T-helper 1 cell (primary cell): ENCODE measurements around the gene ZDHHC11B.
"Not testable (repeated sequence)": the region's sequence is repeated elsewhere in the genome, so short reads cannot be mapped to it uniquely, and the experiment has no call there.

Source experiments
- DNase-seq, 5 donors: peaks; one replicate each; pipeline ENCODE4 v3.0.0-alpha.2; 2012 to 2020

Gene ZDHHC11B

DNA sequence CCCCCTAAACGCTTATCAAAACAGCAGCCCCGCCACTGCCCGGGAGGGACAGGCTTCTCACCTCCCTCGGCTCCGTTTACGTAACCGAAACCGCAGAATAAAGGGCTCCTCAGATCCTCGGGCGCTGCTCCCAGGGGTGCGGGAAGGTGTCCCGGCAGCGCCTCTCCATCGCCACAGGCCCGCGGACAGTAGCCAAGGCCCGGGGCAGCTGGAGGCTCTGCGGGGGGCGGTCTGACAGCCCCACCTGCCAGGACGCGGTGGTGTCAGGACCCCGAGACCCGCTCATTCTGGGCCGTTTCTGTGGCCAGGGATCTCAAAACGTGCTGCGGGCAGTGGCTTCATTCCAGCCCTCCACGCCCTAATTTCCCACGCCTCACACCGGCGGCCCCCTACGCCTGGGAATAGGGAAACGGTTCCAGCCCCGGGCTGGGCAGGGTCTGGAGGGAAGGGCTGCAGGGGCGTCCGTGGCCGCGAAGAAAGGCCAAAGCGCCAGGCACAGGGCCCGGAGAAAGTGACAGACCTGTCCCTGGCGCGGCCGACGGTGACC lies 575 bp downstream of the ZDHHC11B start:
- not testable (repeated sequence) for DNase-seq

- not testable (repeated sequence) for DNase-seq
Observed at GRCh38 chr5:783049-783802, 1.3 kb downstream of the ZDHHC11B start.

- not testable (repeated sequence) for DNase-seq
Observed at GRCh38 chr5:782356-782755, 2.2 kb downstream of the ZDHHC11B start.

DNA sequence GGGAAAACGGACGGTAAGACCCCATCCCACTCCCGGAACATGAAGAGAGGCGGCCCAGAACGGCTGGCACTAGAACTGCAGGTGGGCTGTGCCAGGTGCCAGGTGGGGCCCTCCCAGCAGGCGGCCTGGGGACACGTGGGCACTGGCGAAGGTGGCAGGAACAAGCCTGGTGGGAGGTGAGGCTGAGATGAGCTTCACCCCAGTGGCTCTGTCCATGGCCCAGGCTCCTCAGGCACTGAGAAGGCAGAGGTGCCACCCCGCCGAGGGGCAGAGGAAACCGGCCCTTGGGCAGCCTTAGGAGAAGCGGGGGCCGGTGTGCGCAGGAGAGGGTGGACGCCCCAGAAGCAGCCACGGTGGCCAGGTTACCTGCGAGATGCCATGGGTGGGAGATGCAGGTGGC lies 4.0 kb downstream of the ZDHHC11B start:
- not testable (repeated sequence) for DNase-seq

GRCh38 chr5:778967-779366 lies 5.6 kb downstream of the ZDHHC11B start:
- not testable (repeated sequence) for DNase-seq

DNA sequence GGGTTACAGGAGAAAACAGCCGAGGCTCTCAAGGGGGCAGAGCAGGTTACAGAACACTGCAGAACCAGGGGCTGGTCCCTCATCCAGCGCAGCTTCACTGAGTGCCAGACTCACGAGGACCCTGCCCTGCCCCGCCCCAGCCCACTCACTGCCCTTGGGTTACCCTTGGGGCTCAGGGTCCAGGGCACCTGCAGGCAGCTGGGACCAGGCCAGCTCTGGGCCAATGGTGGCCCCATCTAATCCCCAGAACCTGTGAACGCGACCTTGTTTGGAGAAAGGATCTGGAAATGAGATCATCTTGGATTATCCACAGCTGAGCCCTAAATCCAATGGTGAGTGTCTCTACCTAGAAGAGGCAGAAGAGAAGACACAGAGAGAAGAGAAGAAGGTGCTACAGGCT lies 6.1 kb downstream of the ZDHHC11B start:
- not testable (repeated sequence) for DNase-seq

DNA sequence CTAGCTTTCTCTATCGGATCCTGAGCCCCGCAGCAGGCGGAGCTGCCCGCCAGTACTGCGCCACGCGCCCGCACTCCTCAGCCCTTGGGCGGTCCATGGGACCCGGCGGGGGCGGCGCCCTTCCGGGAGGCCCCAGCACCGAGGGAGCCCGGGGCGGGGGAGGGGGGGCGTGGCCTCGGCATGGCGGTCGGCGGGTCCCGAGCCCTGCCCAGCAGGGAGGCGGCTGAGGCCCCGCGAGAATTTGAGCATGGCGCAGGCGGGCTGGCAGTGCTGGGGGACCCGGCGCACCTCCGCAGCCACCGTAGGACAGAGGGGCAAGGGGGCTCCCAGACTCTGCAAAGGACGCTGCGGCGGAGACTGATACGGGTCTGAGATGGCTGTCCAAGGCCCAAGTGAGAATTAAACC lies 6.8 kb downstream of the ZDHHC11B start:
- DNase-seq = no peak

GRCh38 chr5:776862-777711 lies 7.4 kb downstream of the ZDHHC11B start:
- no peak for DNase-seq

DNA sequence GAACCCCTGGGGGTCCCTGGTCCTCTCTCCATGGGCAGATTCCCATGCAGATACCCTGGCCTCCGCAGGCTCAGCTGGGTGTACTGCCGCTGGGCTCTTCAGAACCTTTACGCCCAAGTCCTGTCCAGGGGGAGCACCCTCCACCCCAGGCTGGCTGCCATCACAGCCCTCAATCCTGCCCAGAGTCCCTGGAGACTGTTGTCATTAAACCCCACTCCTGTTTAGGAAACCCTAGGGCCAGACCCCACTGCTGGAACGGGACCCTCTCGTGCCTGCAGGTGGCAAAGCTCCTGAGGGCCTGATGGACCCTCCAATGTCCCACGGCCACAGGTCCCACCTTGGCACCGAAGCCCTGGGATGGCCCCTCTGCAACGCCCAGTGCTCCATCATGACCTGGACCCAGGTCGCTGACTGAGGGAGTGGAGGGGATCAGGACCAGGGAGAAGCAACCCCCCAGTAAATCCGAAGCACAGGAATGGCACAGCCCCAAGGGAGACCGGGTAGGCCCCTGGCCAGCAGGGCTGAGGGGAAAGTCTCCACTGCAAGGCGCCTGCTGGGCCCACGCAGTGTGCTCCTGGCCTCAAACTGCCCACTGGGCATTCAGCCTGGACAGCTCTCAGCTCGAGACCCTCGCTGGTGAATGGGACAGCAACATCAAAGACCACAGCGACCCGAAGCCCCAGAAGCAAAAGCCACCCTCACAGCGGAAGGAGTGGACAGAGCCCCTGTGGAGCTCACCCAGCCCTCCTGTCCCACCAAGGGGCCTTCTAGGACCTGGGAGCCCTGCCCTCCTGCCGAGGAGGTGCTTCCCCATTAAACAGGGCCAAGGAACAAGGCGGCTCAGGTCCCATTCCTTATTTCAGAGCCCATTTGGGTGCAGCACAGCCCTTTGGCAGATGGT lies 8.3 kb downstream of the ZDHHC11B start:
- no peak for DNase-seq

DNA sequence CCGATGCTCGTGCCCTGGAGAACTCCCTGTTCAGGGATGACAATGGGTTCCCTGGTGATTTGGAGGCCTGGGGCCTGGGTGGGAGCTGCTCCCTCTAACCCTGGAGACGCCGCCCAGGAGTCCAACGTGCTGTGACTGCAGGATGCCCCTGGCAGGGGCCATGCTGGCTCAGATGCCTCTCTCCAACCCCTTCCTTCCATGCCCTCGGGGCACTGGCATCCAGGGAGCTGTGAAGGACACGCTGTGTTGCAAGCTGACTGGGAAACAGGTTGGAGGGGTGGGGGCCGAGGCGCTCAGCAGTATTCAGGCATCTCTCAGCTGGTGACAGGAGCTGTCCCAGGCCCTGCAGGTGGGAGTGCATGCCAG lies 9.0 kb downstream of the ZDHHC11B start:
- not testable (repeated sequence) for DNase-seq

- DNase-seq = not testable (repeated sequence)
Observed at GRCh38 chr5:774854-775505, 9.5 kb downstream of the ZDHHC11B start.

DNA sequence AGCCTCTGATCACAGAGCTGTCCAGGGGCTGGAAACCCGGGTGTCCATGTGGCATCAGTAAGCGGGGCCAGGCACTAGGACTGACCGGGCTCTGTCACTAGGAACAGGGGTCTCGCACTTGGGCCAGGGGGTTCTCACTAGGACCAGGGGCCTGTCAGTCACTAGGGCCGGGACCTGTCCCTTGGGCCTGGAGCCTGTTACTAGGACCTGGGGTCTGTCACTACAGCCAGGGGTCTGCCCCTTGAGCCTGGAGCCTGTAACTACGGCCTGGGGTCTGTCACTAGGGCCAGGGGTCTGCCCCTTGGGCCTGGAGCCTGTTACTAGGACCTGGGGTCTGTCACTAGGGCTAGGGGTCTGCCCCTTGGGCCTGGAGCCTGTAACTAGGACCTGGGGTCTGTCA lies 10.2 kb downstream of the ZDHHC11B start:
- not testable (repeated sequence) for DNase-seq

GRCh38 chr5:773517-774264 lies 10.8 kb downstream of the ZDHHC11B start:
- DNase-seq = no peak

- not testable (repeated sequence) for DNase-seq
Observed at GRCh38 chr5:772931-773330, 11.6 kb downstream of the ZDHHC11B start.

DNA sequence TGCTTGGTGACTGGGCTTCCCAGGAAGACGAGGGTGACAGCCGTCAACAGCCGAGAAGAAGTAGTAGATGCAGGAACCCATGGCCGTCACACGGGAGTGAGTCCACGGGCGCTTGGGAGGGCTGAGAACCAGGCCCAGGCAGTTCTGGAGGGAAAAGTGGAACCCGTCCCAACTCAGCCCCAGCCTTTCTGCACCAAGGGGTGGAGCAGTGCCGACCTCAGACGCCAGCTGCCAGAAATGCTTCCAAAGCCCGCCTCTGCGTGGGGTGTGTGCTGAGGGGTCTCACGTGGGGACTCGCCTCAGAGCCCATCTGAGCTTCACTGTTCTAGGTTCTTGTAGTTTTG lies 12.0 kb downstream of the ZDHHC11B start:
- not testable (repeated sequence) for DNase-seq

- not testable (repeated sequence) for DNase-seq
Observed at GRCh38 chr5:771841-772546, 12.5 kb downstream of the ZDHHC11B start.

DNA sequence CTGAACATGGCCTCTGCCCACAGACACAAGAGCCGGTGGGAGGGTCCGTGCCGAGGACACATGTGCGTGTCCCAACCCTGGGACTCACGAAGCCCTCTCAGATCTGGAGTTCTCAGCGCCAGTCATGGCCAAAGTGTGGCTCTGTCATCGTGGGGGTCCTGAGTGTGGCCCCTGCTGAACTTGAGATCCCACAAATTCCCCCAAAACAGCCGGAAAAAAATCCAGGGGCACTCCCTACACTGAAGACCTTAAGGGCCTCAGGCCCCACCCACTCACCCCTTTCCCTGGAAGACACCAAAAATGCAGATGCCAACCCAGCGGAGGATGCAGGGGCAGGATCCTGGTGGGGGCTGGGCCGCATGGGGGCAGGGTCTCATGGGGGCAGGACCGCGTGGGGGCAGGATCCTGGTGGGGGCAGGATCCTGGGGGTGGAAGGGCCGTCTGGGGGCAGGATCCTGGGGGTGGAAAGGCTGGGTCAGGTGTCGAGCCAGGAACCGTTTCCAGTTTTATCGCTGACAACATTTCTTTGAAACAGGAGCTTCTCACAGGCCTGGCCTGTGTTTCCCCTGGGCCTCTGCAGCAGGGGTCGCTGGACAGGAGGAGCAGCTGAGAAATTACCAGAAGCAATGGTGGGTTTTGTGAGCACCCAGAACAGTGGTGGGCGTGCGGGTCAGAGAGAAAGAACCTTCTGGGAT lies 13.3 kb downstream of the ZDHHC11B start:
- DNase-seq = not testable (repeated sequence)

DNA sequence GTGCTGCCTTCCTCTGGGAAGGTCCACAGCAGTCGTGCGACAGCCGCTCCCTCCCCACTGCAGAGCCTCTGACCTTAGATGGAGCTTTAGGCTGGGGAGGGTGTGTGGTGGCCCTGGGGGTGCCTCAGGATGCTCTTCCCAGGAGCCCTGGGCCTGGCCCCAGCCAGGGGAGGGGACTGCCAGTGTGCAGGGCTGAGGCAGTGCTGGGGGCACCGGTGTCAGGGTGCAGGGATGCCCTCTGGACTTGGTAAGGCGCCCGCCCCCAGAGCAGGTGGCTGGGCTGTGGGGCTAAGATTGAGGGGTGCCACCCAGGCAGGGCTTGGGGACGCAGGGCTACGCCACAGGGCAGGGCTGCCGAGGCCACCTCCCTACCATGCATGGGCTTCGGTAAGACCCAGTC lies 13.9 kb downstream of the ZDHHC11B start:
- DNase-seq = not testable (repeated sequence)

DNA sequence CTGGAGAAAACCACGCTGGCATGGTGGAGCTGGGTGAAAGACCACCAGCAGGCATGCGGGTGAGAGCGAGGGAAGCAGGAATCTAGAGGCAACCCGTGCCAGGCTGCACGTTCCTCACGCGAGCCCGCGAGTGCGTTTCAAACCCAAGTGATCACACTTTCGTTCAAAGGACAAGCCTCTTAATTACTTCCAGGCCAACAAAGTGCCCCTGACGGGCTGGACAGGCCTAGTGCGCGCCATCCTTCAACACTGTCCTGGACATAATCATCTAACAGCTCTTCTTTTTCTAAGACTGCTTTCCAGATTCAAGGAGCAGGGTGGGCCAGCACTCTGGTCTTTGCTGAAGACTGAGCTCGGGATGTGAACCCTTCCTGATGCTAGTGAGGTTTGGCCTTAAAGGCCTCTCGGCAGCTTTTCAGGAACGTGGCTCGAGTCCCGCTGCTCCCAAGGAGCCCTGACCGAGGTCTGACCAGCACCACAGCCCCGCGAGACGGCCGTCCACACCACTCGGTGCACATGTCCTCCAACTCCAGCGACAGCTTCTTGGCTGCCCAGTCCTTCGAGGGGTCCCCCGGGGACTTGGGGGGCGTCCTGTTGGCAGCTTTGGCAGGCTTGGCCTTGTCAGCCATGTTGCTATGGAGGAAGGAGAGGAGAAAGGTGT lies 14.9 kb downstream of the ZDHHC11B start:
- DNase-seq = not testable (repeated sequence)
